ENCODE measurements around the gene KRTAP12-2.
"Not testable (repeated sequence)": the region's sequence is repeated elsewhere in the genome, so short reads cannot be mapped to it uniquely, and the experiment has no call there.

The KRTAP12-2 gene

GRCh38 chr21:44648557-44649311, 18.0 kb downstream of the KRTAP12-2 start:
- no peak for DNase-seq

GRCh38 chr21:44647222-44647552, 19.5 kb downstream of the KRTAP12-2 start:
- DNase-seq, result no peak

DNA sequence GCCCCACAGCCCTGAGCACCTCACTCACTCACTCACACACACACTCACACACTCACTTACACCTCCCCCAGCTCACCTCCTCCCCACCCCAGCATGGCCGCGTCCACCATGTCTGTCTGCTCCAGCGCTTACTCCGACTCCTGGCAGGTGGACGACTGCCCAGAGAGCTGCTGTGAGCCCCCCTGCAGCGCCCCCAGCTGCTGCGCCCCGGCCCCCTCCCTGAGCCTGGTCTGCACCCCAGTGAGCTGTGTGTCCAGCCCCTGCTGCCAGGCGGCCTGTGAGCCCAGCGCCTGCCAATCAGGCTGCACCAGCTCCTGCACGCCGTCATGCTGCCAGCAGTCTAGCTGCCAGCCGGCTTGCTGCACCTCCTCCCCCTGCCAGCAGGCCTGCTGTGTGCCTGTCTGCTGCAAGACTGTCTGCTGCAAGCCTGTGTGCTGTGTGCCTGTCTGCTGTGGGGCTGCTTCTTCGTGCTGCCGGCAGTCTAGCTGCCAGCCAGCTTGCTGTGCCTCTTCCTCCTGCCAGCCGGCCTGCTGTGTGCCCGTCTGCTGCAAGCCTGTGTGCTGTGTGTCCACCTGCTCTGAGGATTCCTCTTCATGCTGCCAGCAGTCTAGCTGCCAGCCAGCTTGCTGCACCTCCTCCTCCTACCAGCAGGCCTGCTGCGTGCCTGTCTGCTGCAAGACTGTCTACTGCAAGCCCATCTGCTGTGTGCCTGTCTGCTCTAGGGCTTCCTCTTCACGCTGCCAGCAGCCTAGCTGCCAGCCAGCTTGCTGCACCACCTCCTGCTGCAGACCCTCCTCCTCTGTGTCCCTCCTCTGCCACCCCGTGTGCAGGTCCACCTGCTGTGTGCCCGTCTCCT, 20.1 kb downstream of the KRTAP12-2 start, which contains the start of gene KRTAP10-11:
KRTAP10-11 (plus strand) TSS at position 49 of the 856 bp plus-strand sequence; CDS start at position 94, 45 bp downstream.
- not testable (repeated sequence) for DNase-seq

- DNase-seq, result no peak
These were observed 21.8 kb downstream of the KRTAP12-2 start for GRCh38 chr21:44644878-44645277.

DNA sequence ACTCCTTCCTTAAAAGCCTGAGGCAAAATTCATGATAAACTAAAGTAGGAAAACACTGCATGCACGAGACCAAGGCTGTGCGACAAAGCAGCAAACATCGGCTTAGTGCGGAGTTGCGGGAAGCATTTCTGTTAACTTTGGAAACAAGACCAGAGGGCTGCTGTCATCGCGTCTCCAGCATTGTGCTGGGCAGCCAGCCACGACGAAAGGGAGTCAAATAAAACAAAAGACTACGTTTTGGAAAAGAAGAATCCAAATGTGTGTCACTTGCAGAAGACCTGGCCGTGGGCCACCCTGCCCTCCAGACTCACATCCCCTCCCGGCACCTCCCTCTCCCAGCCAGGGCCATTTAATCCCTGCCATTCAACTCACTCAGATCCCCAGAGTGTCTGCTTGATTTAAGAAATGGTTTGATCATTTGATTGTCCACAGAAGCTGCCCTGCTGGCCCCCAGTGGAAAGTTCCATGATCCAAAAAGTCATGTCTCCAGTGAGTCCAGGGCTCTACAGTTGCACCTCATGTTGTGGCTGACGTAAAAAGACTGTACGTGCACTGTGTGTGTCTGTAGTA, 22.9 kb downstream of the KRTAP12-2 start:
- DNase-seq, result no peak

GRCh38 chr21:44640761-44641160, 26.0 kb downstream of the KRTAP12-2 start:
- DNase-seq, result no peak

DNA sequence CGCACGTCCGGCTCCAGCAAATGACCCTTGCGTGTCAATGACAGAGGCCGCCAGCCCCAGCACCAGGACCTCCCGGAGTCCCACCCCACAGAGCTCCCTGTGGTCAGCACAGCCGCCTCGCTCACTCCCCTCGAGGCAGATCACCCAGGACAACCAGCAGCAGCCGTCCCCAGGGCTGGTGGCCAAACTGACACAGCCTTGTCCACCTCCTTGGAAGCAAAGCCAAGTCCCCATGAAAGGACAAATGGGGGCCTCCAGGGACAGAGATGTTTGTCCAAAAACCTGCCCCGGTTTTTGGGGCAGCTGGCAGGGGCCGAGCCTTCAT, 27.4 kb downstream of the KRTAP12-2 start:
- no peak for DNase-seq

- not testable (repeated sequence) for DNase-seq
These were observed 28.0 kb downstream of the KRTAP12-2 start for GRCh38 chr21:44638506-44639330.

DNA sequence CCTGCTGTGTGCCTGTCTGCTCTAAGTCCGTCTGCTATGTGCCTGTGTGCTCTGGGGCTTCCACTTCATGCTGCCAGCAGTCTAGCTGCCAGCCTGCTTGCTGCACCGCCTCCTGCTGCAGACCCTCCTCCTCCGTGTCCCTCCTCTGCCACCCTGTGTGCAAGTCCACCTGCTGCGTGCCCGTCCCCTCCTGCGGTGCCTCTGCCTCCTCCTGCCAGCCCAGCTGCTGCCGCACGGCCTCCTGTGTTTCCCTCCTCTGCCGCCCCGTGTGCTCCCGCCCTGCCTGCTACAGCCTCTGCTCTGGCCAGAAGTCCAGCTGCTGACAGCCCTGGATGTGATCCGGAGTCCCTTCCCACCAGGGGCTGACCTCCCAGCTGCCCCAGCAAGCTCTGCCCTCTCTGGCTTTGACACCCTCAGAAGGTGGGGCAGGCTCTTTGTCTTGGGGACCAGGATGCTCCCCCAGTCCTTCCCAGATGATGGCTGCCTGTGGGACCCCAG, 28.8 kb downstream of the KRTAP12-2 start:
- not testable (repeated sequence) for DNase-seq

DNA sequence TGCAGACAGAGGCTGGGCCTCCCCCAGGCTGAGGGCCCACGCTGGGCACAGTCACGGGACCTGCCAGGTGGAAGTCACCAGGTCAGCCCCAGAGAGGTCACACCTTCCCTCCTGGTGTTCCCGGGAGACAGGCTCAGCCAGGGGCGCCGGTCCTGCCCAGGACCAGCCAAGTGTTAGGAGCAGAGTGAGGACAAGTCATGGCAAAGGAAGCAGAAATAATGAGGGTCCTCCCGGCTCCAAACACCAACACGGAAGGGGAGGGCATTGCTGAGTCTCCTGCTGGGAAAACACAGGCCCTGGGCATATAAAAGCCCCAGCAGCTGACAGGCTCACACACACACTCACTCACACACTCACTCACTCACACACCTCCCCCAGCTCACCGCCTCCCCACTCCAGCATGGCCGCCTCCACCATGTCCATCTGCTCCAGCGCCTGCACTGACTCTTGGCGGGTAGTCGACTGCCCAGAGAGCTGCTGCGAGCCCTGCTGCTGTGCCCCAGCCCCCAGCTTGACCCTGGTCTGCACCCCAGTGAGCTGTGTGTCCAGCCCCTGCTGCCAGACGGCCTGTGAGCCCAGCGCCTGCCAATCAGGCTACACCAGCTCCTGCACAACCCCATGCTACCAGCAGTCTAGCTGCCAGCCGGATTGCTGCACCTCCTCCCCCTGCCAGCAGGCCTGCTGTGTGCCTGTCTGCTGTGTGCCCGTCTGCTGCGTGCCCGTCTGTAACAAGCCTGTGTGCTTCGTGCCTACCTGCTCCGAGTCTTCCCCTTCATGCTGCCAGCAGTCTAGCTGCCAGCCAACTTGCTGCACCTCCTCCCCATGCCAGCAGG, 29.5 kb downstream of the KRTAP12-2 start, which contains the start of gene KRTAP10-10:
KRTAP10-10 (plus strand) TSS at position 339 of the 833 bp plus-strand sequence; CDS start at position 401, 62 bp downstream.
- no peak for DNase-seq

- DNase-seq, result no peak
These were observed 30.3 kb downstream of the KRTAP12-2 start for GRCh38 chr21:44636209-44637017.

DNA sequence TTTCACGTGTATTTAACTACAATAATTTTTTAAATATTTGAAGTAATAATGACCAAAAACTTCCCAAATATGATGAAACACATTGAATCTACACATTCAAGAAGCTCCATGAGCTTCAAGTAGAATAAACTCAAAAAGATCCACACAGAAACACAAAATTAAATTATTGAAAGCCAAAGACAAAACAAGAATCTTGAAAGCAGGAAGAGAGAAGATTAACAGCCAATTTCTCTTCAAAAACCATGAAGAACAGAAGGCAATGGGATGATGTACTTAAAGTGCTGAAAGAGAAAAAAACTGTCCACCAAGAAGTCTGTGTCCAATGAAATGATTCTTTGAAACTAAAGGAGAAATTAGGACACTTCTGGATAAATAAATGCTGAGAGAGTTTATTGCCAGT, 34.7 kb downstream of the KRTAP12-2 start:
- no peak for DNase-seq

DNA sequence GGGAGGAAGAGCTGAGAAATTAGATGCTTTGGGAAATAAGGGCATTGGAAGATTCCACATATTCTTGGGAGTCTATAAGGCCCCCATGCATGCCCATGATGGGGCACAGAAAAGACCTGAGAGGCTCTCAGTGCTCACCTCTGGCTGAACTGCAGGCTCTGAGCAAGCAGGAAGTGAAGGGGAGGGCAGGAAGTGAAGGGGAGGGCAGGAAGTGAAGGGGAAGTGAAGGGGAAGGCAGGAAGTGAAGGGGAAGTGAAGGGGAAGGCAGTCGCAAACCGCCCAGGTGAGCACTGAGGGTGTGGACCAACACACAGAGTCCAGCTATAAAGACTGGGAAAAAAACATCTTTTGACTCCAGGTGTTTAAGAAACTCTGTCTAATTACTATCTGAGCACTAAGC, 36.3 kb downstream of the KRTAP12-2 start:
- no peak for DNase-seq

DNA sequence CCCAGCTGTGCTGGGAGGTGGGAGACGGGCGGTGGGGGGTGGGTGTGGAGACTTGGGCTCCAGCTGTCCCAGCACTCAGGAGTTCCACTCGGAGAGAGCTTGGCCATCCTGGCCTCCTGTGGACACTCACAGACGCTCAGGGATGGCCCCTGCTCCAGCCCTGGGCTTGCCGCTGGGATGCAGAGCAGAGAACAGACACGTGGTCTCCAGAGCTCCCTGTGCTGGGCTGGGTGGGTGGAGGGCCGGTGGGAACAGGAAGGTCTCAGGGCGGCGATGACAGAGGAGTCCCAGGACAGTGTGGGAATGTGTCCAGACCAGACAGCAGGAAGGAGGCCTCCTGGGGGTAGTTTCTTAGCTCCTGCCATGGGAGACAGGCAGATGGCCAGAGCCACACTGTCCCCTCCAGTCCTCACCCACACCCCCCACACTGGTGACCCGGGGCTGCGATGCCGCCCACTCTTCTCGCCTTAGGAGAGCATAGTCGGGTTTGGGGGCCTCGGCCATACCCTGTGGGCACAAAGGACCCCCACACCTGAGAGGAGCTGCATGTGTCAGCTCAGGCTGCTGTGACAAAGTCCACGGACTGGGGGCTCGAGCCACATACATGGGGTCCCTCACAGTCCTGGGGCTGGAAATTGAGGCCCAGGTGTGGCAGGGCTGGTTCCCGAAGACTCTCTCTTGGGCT, 37.9 kb downstream of the KRTAP12-2 start:
- DNase-seq, result no peak

- not testable (repeated sequence) for DNase-seq
These were observed 38.9 kb downstream of the KRTAP12-2 start for GRCh38 chr21:44627831-44628233.

DNA sequence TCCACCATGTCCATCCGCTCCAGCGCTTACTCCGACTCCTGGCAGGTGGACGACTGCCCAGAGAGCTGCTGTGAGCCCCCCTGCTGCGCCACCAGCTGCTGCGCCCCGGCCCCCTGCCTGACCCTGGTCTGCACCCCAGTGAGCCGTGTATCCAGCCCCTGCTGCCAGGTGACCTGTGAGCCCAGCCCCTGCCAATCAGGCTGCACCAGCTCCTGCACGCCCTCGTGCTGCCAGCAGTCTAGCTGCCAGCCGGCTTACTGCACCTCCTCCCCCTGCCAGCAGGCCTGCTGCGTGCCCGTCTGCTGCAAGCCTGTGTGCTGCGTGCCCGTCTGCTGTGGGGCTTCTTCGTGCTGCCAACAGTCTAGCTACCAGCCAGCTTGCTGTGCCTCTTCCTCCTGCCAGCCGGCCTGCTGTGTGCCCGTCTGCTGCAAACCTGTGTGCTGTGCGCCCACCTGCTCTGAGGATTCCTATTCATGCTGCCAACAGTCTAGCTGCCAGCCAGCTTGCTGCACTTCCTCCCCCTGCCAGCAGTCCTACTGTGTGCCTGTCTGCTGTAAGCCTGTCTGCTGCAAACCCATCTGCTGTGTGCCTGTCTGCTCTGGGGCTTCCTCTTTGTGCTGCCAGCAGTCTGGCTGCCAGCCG, 39.4 kb downstream of the KRTAP12-2 start:
- DNase-seq, result not testable (repeated sequence)

DNA sequence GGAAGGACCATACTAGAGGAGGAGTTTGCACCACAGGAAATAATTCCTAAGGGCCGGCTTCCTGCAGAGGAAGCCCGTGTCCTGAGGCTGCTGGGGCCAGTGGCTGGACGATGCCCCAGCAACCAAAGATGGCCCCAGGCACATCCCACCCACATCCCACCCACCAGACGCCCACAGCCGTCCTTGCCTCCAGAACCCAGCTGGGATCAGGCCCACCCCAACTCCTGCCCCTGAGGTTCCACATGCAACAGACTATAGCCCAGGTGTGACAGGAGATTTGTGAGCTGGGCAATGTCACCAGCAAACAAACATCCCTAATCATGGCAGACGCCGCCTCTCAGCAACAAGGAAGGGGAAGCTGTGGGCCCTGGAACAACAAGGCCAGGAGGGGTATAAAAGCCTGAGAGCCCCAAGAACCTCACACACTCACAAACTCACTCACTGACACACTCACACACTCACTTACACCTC, 40.0 kb downstream of the KRTAP12-2 start, which contains the start of gene KRTAP10-9:
KRTAP10-9 (plus strand) TSS at position 421 of the 471 bp plus-strand sequence. CDS start 79 bp downstream, outside the sequence.
- no peak for DNase-seq

DNA sequence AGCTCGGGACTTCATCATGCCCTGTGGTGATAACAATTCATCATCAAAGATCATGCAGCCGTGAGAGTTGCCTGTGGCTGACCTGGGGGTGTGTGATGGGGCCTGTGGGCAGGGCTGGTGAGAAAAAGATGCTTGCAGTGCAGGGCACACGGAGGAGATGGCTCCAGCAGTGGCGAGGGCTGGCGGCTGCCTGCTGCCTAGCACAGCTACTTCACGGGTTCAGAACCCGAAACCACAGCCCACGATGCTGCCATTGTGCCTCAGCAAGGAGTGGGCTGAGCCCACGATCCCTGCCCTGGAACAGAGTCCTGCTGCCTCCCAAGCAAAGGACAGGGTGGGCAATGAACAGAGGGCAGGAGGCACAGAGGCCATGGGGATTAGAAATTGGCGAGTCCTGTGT, 40.5 kb downstream of the KRTAP12-2 start:
- DNase-seq, result no peak

GRCh38 chr21:44625756-44626155, 41.0 kb downstream of the KRTAP12-2 start:
- no peak for DNase-seq
